Upper lobe of left lung (tissue), 4 donors: ENCODE results near the gene PRKAG2.
"Not testable (repeated sequence)": the region's sequence is repeated elsewhere in the genome, so short reads cannot be mapped to it uniquely, and the experiment has no call there.

Source experiments
- CTCF ChIP-seq, 6 experiments: fragments of 450-650 bp in 4 of 6; fragments of 200-600 bp in 2 of 6; sonication (generic) in 2 of 6; IDR thresholded peaks; one replicate each; pipeline ENCODE4 v1.5.1; 2016 to 2019; ENCODE audit warnings: antibody characterized with exemption in 6 of 6
- EP300 ChIP-seq, 4 donors: sonication (generic); formaldehyde crosslinking; IDR thresholded peaks; one replicate each; pipeline ENCODE4 v1.5.1; 2017; ENCODE audit warnings: antibody characterized with exemption in 4 of 4, control low read depth in 2 of 4
- POLR2A ChIP-seq, 4 donors: fragments of 450-650 bp; IDR thresholded peaks; one replicate each; pipeline ENCODE4 v1.5.1; 2016 to 2017; ENCODE audit warnings: antibody characterized with exemption in 4 of 4, mild to moderate bottlenecking in 2 of 4
- POLR2AphosphoS5 ChIP-seq, 2 donors: sonication (generic); formaldehyde crosslinking; IDR thresholded peaks; one replicate each; pipeline ENCODE4 v1.5.1; 2017; ENCODE audit warnings: antibody characterized with exemption in 2 of 2

DNA sequence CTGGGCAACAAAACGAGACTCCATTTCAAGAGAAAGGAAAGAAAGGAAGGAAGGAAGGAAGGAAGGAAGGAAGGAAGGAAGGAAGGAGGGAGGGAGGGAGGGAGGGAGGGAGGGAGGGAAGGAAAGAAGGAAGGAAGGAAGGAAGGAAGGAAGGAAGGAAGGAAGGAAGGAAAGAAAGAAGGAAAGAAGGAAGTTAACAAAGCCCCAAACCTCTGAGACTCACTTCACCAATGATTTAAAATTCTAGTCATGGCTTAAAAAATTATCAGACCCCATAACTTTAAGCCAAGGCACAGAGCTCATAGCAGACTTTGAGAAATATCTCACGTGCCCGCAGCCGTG lies 94.7 kb downstream of the PRKAG2 start:
- not testable (repeated sequence) for TF ChIP-seq POLR2A, CTCF, EP300, POLR2AphosphoS5 (IDR thresholded peaks at IDR 0.05)
